MM.1S (cell line): ENCODE measurements around the gene FGFR2.

Experiments used
- CTCF ChIP-seq: fragments of 300-600 bp; sonication (generic); IDR thresholded peaks from 2 replicates; pipeline ENCODE4 v1.5.1; 2016; ENCODE audit warnings: antibody characterized with exemption, low read length, mixed read lengths
- EZH2 ChIP-seq: fragments of 300-600 bp; sonication (generic); optimal IDR thresholded peaks from 2 replicates; pipeline ENCODE3; 2017; ENCODE audit warnings: low read depth, mild to moderate bottlenecking, antibody characterized with exemption, low read length, mixed read lengths
- EZH2phosphoT487 ChIP-seq: fragments of 300-600 bp; sonication (generic); IDR thresholded peaks from 2 replicates; pipeline ENCODE4 v1.6.1; 2018; ENCODE audit warnings: antibody characterized with exemption, low read length

- TF ChIP-seq CTCF (no peak), EZH2phosphoT487 (no peak), EZH2 (no peak)
These were observed 103.9 kb downstream of the FGFR2 start for GRCh38 chr10:121494296-121494695.
